ENCODE results near the gene CREBL2. TPM values are rescaled to one million over a fixed set of nuclear protein-coding genes. Genes with fewer than 3 reads are reported as not detected.

CREBL2 gene
- total RNA-seq (2014; rRNA removed; shearing (Covaris generic)) (2.1 and 4.3 TPM in 2 replicates), total RNA-seq (2022) (3.0 and 3.4 TPM in 2 replicates), Bru-seq, nascent RNA (percentile 47 among the genes with signal in this experiment), BruChase-seq, experiment 1, labeled RNA remaining after a 6-hour chase (percentile 50 among the genes with signal in this experiment), BruChase-seq, experiment 2, labeled RNA remaining after a 2-hour chase (percentile 52 among the genes with signal in this experiment)
- long read RNA-seq, transcript CREBL2-201 (4 exons, 3,754 nt) = major isoform, 12 of 14 reads
- long read RNA-seq, partial matches to known transcripts = 0 of 14 reads
- long read RNA-seq, other reads (novel, unspliced or antisense) = 2 of 14 reads

DNA sequence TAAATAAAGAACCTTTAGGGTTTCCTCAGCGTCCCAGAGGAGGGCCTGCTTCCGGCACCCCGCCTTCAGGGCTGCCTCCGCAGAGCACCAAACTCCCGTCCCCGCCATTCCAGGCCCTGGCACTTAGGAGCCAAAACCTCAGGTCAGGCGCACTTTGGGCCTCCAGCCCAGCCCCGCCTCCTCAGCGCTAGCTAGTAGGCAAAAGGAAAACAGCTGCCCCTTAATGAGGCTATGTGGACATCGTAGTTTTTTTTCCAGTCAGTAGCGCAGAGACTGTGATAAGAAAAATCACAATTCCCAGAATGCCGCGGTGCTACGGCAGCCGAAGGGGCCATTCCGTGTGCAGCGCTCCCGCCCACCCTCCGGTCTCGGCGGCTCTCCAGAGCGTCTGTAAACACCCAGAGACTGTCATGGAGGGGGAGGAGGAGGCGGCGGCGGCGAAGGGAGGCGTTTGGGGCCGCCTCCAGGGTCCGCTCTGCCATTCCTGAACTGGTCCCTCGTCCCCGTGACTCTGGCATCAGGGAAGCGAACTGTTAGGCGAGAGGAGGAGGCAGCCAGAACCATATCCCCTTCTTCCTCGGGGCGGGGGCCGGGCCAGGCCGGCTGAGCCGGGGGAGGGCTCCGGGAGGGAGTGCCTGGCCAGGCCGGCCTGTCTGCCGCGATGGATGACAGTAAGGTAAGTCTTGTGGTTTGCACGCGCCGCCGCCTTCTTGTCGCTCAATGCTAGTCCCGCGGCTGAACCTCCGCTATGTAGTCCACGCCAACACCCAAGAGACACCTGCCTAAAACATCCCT is at the start of gene CREBL2:
CREBL2 (plus strand) TSS at position 365 of the 795 bp plus-strand sequence; CDS start at position 662, 297 bp downstream.
- Histone ChIP-seq H3K27ac (ENCODE audit: low read depth, low read length, poor library complexity, severe bottlenecking) (peak within 1 kb of the TSS; percentile 44), H2AFZ (ENCODE audit: low read length) (peak within 1 kb of the TSS; percentile 90), H3K4me3 (ENCODE audit: low read depth, low read length, poor library complexity, severe bottlenecking) (peak within 1 kb of the TSS; percentile 71), H3K4me1 (ENCODE audit: insufficient read depth, low read length, poor library complexity, severe bottlenecking) (peaks cover 4% of the 10 kb centered on the region), H3K9me3 (ENCODE audit: low read length) (no peaks in the 10 kb centered on the region), H3K9me2 (ENCODE audit: insufficient read depth, low read length) (no peaks in the 10 kb centered on the region), H3K4me2 (ENCODE audit: low read length) (peak within 1 kb of the TSS; percentile 74), H4K20me1 (ENCODE audit: insufficient read depth, low read length) (no peaks in the 10 kb centered on the region), H3K79me2 (ENCODE audit: insufficient read depth, low read depth, low read length) (no peaks in the 10 kb centered on the region), H3K36me3 (ENCODE audit: insufficient read depth, low read length) (no peaks in the 10 kb centered on the region)
- no TSS peak for BruUV-seq (replicated peaks)
- intact Hi-C loops (cut with micrococcal nuclease; ENCODE audit: unreplicated experiment) = no loop called here
- TF ChIP-seq EZH2phosphoT487 (IDR thresholded peaks at IDR 0.05; ENCODE audit: borderline replicate concordance, low read depth, low read length) = no peak
- TF ChIP-seq CTCF (conservative IDR thresholded peaks at IDR 0.05; ENCODE audit: low read length) = no peak
- POLR2A ChIA-PET = interaction anchor here (0.8 kb wide), 1 partner anchor 269 kb away, joined by 3 read pairs; no protein-coding TSS in a partner anchor
- peak; percentile 72 for DNase-seq (ENCODE audit: low spot score)
- CTCF ChIA-PET (ENCODE audit: unreplicated experiment) = interaction anchor here (0.5 kb wide), 1 partner anchor 11 kb away, joined by 3 read pairs; no protein-coding TSS in a partner anchor

GRCh38 chr12:12562016-12562483 is 49.6 kb upstream of the CREBL2 start:
- ChIA-PET CTCF (ENCODE audit: unreplicated experiment) (no interaction called here), POLR2A (interaction anchor here (0.8 kb wide), 1 partner anchor 139 kb away, joined by 3 read pairs; no protein-coding TSS in a partner anchor)
- H3K79me2 ChIP-seq (ENCODE audit: insufficient read depth, low read depth, low read length) = peaks cover 8% of the 10 kb centered on the region; the same call in 1 of the 2 replicates
- peak overlapping the region; percentile 51 for H3K27ac ChIP-seq (ENCODE audit: low read depth, low read length, poor library complexity, severe bottlenecking)
- peak; percentile 46 for DNase-seq (ENCODE audit: low spot score)
- H3K9me2 ChIP-seq (ENCODE audit: insufficient read depth, low read length) = no peaks in the 10 kb centered on the region
- TF ChIP-seq CTCF (conservative IDR thresholded peaks at IDR 0.05; ENCODE audit: low read length) (no peak), EZH2phosphoT487 (IDR thresholded peaks at IDR 0.05; ENCODE audit: borderline replicate concordance, low read depth, low read length) (no peak)
- peak overlapping the region; percentile 94; the same call in 1 of the 2 replicates for H2AFZ ChIP-seq (ENCODE audit: low read length)
- no peaks in the 10 kb centered on the region for H4K20me1 ChIP-seq (ENCODE audit: insufficient read depth, low read length)
- no TSS peak for BruUV-seq (replicated peaks)
- H3K4me2 ChIP-seq (ENCODE audit: low read length) = peak overlapping the region; percentile 82
- intact Hi-C loops (cut with micrococcal nuclease; ENCODE audit: unreplicated experiment) = loop anchor here (5.0 kb wide), 3 partner anchors 140 to 205 kb away; partner anchors contain the start of genes BORCS5 and CDKN1B
- no peaks in the 10 kb centered on the region for H3K36me3 ChIP-seq (ENCODE audit: insufficient read depth, low read length)
- no peaks in the 10 kb centered on the region; the same call in 1 of the 2 replicates for H3K9me3 ChIP-seq (ENCODE audit: low read length)
- H3K4me1 ChIP-seq (ENCODE audit: insufficient read depth, low read length, poor library complexity, severe bottlenecking) = peaks cover 26% of the 10 kb centered on the region
- peak overlapping the region; percentile 72 for H3K4me3 ChIP-seq (ENCODE audit: low read depth, low read length, poor library complexity, severe bottlenecking)

Measured in OCI-LY7 (cell line).